Neural crest cell (in vitro differentiated cells): ENCODE results near the gene CHPF. TPM values are rescaled to one million over a fixed set of nuclear protein-coding genes. Genes with fewer than 3 reads are reported as not detected.

ENCODE experiments used
- DNase-seq: peaks from one replicate; pipeline ENCODE4 v3.0.0; 2021; ENCODE audit warnings: low read depth, mixed read lengths, low spot score
- H3K27ac Mint-ChIP-seq: one replicate; pipeline ENCODE4 v1.8.0; 2021; ENCODE audit warnings: mild to moderate bottlenecking, mixed read lengths; ENCODE audit not compliant: unreplicated experiment
- H3K27me3 Mint-ChIP-seq: 2 replicates; pipeline ENCODE4 v1.8.0; 2021; ENCODE audit warnings: low read depth, mild to moderate bottlenecking, mixed read lengths
- H3K36me3 Mint-ChIP-seq: 2 replicates; pipeline ENCODE4 v1.8.0; 2021; ENCODE audit warnings: low read depth, mild to moderate bottlenecking, mixed read lengths
- H3K4me1 Mint-ChIP-seq: 2 replicates; pipeline ENCODE4 v1.8.0; 2021; ENCODE audit warnings: mixed read lengths
- H3K4me3 Mint-ChIP-seq: one replicate; pipeline ENCODE4 v1.8.0; 2021; ENCODE audit warnings: mild to moderate bottlenecking, mixed read lengths
- H3K9me3 Mint-ChIP-seq: 2 replicates; pipeline ENCODE4 v1.8.0; 2021; ENCODE audit warnings: mixed read lengths
- CTCF ChIP-seq: fragments of 200-600 bp; sonication (generic); conservative IDR thresholded peaks from 2 replicates; pipeline ENCODE4 v1.5.0; 2021; ENCODE audit warnings: antibody characterized with exemption, mild to moderate bottlenecking
- total RNA-seq: library from RNA; stranded (reverse); gene quantifications from 2 replicates; pipeline ENCODE4 v1.2.1, GENCODE V29; 2021

CHPF gene
- total RNA-seq, 1 donor from 2014 or later, result 30.0 TPM

- DNase-seq, result no peak
- TF ChIP-seq CTCF, result no peak
- Mint-ChIP-seq H3K9me3 (no peaks in the 10 kb centered on the region), H3K27me3 (peaks cover 58% of the 10 kb centered on the region), H3K36me3 (no peaks in the 10 kb centered on the region), H3K27ac (peak within 1 kb of the TSS; percentile 50), H3K4me1 (peaks cover 71% of the 10 kb centered on the region), H3K4me3 (peak within 1 kb of the TSS; percentile 61)
Measured at GRCh38 chr2:219514196-219514761, 29.3 kb downstream of the CHPF start, which contains the start of gene ASIC4. TSS of gene ASIC4 (plus strand) at chr2:219514482. CDS start at chr2:219514725, 243 bp downstream.

- H3K27ac Mint-ChIP-seq, result peak overlapping the region; percentile 50
- no peak for DNase-seq
- no peak for TF ChIP-seq CTCF
- no peaks in the 10 kb centered on the region for H3K9me3 Mint-ChIP-seq
- peaks cover 58% of the 10 kb centered on the region for H3K27me3 Mint-ChIP-seq
- no peaks in the 10 kb centered on the region for H3K36me3 Mint-ChIP-seq
- peaks cover 69% of the 10 kb centered on the region for H3K4me1 Mint-ChIP-seq
- peak overlapping the region; percentile 61 for H3K4me3 Mint-ChIP-seq
Measured at GRCh38 chr2:219513787-219514186, 29.8 kb downstream of the CHPF start.

GRCh38 chr2:219512524-219513216, 30.9 kb downstream of the CHPF start:
- TF ChIP-seq CTCF, result no peak
- H3K27me3 Mint-ChIP-seq, result peaks cover 53% of the 10 kb centered on the region
- no peaks in the 10 kb centered on the region for H3K36me3 Mint-ChIP-seq
- peaks cover 61% of the 10 kb centered on the region for H3K4me1 Mint-ChIP-seq
- H3K4me3 Mint-ChIP-seq, result peak overlapping the region; percentile 56
- no peak overlapping the region for H3K27ac Mint-ChIP-seq
- DNase-seq, result no peak
- no peaks in the 10 kb centered on the region for H3K9me3 Mint-ChIP-seq

- peak overlapping the region; percentile 56 for H3K4me3 Mint-ChIP-seq
- no peak for DNase-seq
- H3K27me3 Mint-ChIP-seq, result peaks cover 46% of the 10 kb centered on the region
- TF ChIP-seq CTCF, result no peak
- H3K9me3 Mint-ChIP-seq, result no peaks in the 10 kb centered on the region
- no peaks in the 10 kb centered on the region for H3K36me3 Mint-ChIP-seq
- H3K27ac Mint-ChIP-seq, result no peak overlapping the region
- peaks cover 56% of the 10 kb centered on the region for H3K4me1 Mint-ChIP-seq
Measured at GRCh38 chr2:219511547-219512325, 31.9 kb downstream of the CHPF start.

- H3K27ac Mint-ChIP-seq, result peak overlapping the region; percentile 81
- peak overlapping the region; percentile 84 for H3K4me3 Mint-ChIP-seq
- DNase-seq, result no peak
- H3K36me3 Mint-ChIP-seq, result no peaks in the 10 kb centered on the region
- H3K27me3 Mint-ChIP-seq, result peaks cover 36% of the 10 kb centered on the region
- peaks cover 48% of the 10 kb centered on the region for H3K4me1 Mint-ChIP-seq
- H3K9me3 Mint-ChIP-seq, result no peaks in the 10 kb centered on the region
- no peak for TF ChIP-seq CTCF
Measured at GRCh38 chr2:219510512-219511135, 33.0 kb downstream of the CHPF start.
